ENCODE results near the gene ANGPT4.

DNA sequence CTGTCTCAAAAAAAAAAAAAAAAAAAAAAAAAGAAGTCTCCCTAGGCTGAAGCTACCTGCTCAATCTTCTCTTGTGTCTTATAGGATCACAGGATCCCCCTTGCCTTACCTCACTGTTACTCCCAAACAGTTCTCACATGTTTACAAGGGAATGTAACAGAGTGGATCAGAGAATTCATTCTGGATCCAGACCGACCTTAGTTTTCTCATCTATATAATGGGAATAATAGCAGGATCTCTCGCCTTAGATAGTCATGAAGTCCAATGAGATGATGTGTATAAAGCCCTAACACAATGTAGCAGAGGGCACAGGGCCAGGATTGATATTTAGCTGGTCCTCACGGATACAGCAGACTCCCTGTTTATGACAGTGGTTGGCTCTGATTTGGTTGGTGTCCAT, 84.9 kb downstream of the ANGPT4 start:
- TF ChIP-seq, protein P1, sequence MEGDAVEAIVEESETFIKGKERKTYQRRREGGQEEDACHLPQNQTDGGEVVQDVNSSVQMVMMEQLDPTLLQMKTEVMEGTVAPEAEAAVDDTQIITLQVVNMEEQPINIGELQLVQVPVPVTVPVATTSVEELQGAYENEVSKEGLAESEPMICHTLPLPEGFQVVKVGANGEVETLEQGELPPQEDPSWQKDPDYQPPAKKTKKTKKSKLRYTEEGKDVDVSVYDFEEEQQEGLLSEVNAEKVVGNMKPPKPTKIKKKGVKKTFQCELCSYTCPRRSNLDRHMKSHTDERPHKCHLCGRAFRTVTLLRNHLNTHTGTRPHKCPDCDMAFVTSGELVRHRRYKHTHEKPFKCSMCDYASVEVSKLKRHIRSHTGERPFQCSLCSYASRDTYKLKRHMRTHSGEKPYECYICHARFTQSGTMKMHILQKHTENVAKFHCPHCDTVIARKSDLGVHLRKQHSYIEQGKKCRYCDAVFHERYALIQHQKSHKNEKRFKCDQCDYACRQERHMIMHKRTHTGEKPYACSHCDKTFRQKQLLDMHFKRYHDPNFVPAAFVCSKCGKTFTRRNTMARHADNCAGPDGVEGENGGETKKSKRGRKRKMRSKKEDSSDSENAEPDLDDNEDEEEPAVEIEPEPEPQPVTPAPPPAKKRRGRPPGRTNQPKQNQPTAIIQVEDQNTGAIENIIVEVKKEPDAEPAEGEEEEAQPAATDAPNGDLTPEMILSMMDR (IDR thresholded peaks at IDR 0.05; ENCODE audit: low read depth, low read length), result no peak
- no peak for TF ChIP-seq MYC (IDR thresholded peaks at IDR 0.05; ENCODE audit: low read depth, low read length)
- no peak for TF ChIP-seq POLR2A (IDR thresholded peaks at IDR 0.05; ENCODE audit: extremely low read depth, insufficient read length)
- TF ChIP-seq, protein P2, sequence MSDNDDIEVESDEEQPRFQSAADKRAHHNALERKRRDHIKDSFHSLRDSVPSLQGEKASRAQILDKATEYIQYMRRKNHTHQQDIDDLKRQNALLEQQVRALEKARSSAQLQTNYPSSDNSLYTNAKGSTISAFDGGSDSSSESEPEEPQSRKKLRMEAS (IDR thresholded peaks at IDR 0.05; ENCODE audit: low read depth, low read length), result no peak
